ENCODE data around the gene ALPK3. TPM values are rescaled to one million over a fixed set of nuclear protein-coding genes. Genes with fewer than 3 reads are reported as not detected.

The ALPK3 gene
- polyA plus RNA-seq, 1 donor from 2014 or later = not detected

DNA sequence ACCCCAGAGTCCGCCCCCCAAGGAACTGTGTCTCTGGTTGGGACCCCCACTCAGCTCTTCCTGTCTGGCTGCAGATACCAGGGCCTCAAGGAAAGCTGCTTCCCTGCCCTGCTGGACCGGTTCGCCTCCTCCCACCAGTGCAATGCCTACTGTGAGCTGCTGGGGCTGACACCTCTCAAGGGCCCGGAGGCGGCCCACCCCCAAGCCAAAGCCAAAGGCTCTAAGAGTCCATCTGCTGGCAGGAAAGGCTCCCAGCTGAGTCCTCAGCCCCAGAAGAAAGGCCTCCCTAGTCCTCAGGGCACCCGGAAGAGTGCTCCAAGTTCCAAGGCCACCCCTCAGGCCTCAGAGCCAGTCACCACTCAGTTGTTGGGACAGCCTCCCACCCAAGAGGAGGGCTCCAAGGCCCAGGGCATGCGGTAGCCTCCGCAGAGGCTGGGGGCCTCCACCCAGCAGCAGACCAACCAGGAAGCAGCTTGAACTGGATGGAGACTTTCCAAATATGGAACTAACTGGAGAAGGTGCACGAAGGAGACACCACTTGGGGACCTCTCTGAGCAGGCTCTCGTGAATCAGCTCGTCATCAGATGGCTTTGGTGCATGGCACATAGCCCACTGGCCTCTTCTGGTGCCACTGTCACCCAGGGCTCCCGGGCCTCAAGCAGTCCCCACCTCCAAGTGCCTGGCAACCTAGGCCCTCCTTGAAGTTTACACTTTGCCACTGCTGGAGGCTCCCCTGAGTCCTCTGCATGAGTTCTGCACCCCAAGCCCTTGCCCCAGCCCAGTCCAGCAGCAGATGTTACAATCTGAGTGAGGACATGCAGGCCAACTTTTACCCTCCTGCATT is 51.1 kb downstream of the ALPK3 start:
- Histone ChIP-seq H3K27me3 (ENCODE audit: insufficient read depth, low read depth, low read length) (no peaks in the 10 kb centered on the region), H3K9me2 (ENCODE audit: insufficient read depth, low read length) (no peaks in the 10 kb centered on the region), H3F3A (ENCODE audit: insufficient read depth, low read length, poor library complexity, severe bottlenecking) (no peaks in the 10 kb centered on the region), H3K4me2 (ENCODE audit: low read length) (no peak overlapping the region), H3K79me2 (replicated peaks; ENCODE audit: insufficient read depth, low read length) (no peaks in the 10 kb centered on the region), H4K20me1 (ENCODE audit: insufficient read depth) (no peaks in the 10 kb centered on the region), H3K4me3 (ENCODE audit: low read length) (no peak overlapping the region), H3K9ac (ENCODE audit: low read length) (no peak overlapping the region), H3K27ac (ENCODE audit: low read length) (no peak overlapping the region), H3K9me3 (ENCODE audit: low read length) (no peaks in the 10 kb centered on the region), H2AFZ (ENCODE audit: low read depth, low read length) (no peak overlapping the region), H3K36me3 (ENCODE audit: insufficient read depth, low read length) (no peaks in the 10 kb centered on the region)
- TF ChIP-seq, protein P1, sequence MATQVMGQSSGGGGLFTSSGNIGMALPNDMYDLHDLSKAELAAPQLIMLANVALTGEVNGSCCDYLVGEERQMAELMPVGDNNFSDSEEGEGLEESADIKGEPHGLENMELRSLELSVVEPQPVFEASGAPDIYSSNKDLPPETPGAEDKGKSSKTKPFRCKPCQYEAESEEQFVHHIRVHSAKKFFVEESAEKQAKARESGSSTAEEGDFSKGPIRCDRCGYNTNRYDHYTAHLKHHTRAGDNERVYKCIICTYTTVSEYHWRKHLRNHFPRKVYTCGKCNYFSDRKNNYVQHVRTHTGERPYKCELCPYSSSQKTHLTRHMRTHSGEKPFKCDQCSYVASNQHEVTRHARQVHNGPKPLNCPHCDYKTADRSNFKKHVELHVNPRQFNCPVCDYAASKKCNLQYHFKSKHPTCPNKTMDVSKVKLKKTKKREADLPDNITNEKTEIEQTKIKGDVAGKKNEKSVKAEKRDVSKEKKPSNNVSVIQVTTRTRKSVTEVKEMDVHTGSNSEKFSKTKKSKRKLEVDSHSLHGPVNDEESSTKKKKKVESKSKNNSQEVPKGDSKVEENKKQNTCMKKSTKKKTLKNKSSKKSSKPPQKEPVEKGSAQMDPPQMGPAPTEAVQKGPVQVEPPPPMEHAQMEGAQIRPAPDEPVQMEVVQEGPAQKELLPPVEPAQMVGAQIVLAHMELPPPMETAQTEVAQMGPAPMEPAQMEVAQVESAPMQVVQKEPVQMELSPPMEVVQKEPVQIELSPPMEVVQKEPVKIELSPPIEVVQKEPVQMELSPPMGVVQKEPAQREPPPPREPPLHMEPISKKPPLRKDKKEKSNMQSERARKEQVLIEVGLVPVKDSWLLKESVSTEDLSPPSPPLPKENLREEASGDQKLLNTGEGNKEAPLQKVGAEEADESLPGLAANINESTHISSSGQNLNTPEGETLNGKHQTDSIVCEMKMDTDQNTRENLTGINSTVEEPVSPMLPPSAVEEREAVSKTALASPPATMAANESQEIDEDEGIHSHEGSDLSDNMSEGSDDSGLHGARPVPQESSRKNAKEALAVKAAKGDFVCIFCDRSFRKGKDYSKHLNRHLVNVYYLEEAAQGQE (IDR thresholded peaks at IDR 0.05; ENCODE audit: borderline replicate concordance) = no peak
- no peak for TF ChIP-seq MXI1 (conservative IDR thresholded peaks at IDR 0.05; ENCODE audit: poor library complexity, severe bottlenecking)
- TF ChIP-seq POLR2AphosphoS5 (IDR thresholded peaks at IDR 0.05) = no peak
- no peak for TF ChIP-seq TAF1 (IDR thresholded peaks at IDR 0.05; ENCODE audit: low read depth)
- TF ChIP-seq EP300 (conservative IDR thresholded peaks at IDR 0.05; ENCODE audit: poor library complexity, severe bottlenecking) = no peak
- no peak for TF ChIP-seq EZH2 (IDR thresholded peaks at IDR 0.05; ENCODE audit: borderline replicate concordance, insufficient read depth, low read length, poor library complexity, severe bottlenecking)
- TF ChIP-seq SMC3 (conservative IDR thresholded peaks at IDR 0.05; ENCODE audit: poor library complexity) = no peak
- no peak for TF ChIP-seq RAD21 (conservative IDR thresholded peaks at IDR 0.05)
- TF ChIP-seq, protein P2, sequence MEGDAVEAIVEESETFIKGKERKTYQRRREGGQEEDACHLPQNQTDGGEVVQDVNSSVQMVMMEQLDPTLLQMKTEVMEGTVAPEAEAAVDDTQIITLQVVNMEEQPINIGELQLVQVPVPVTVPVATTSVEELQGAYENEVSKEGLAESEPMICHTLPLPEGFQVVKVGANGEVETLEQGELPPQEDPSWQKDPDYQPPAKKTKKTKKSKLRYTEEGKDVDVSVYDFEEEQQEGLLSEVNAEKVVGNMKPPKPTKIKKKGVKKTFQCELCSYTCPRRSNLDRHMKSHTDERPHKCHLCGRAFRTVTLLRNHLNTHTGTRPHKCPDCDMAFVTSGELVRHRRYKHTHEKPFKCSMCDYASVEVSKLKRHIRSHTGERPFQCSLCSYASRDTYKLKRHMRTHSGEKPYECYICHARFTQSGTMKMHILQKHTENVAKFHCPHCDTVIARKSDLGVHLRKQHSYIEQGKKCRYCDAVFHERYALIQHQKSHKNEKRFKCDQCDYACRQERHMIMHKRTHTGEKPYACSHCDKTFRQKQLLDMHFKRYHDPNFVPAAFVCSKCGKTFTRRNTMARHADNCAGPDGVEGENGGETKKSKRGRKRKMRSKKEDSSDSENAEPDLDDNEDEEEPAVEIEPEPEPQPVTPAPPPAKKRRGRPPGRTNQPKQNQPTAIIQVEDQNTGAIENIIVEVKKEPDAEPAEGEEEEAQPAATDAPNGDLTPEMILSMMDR (IDR thresholded peaks at IDR 0.05; ENCODE audit: poor library complexity, severe bottlenecking) = no peak

GRCh38 chr15:84869510-84869909 is 52.4 kb downstream of the ALPK3 start:
- Histone ChIP-seq H3K4me3 (ENCODE audit: low read length) (no peak overlapping the region), H3K9me2 (ENCODE audit: insufficient read depth, low read length) (no peaks in the 10 kb centered on the region), H3K9ac (ENCODE audit: low read length) (no peak overlapping the region), H4K20me1 (ENCODE audit: insufficient read depth) (no peaks in the 10 kb centered on the region), H3K36me3 (ENCODE audit: insufficient read depth, low read length) (no peaks in the 10 kb centered on the region), H3K9me3 (ENCODE audit: low read length) (no peaks in the 10 kb centered on the region), H2AFZ (ENCODE audit: low read depth, low read length) (no peak overlapping the region), H3K27ac (ENCODE audit: low read length) (no peak overlapping the region), H3K4me2 (ENCODE audit: low read length) (no peak overlapping the region), H3K27me3 (ENCODE audit: insufficient read depth, low read depth, low read length) (no peaks in the 10 kb centered on the region), H3K79me2 (replicated peaks; ENCODE audit: insufficient read depth, low read length) (no peaks in the 10 kb centered on the region), H3F3A (ENCODE audit: insufficient read depth, low read length, poor library complexity, severe bottlenecking) (no peaks in the 10 kb centered on the region)
- TF ChIP-seq SMC3 (conservative IDR thresholded peaks at IDR 0.05; ENCODE audit: poor library complexity) (no peak), EP300 (conservative IDR thresholded peaks at IDR 0.05; ENCODE audit: poor library complexity, severe bottlenecking) (no peak), RAD21 (conservative IDR thresholded peaks at IDR 0.05) (no peak), EZH2 (IDR thresholded peaks at IDR 0.05; ENCODE audit: borderline replicate concordance, insufficient read depth, low read length, poor library complexity, severe bottlenecking) (no peak), POLR2AphosphoS5 (IDR thresholded peaks at IDR 0.05) (no peak), MXI1 (conservative IDR thresholded peaks at IDR 0.05; ENCODE audit: poor library complexity, severe bottlenecking) (no peak)
- TF ChIP-seq, protein P2 (IDR thresholded peaks at IDR 0.05; ENCODE audit: poor library complexity, severe bottlenecking) = no peak
- TF ChIP-seq, protein P1 (IDR thresholded peaks at IDR 0.05; ENCODE audit: borderline replicate concordance) = no peak
